Brain microvascular endothelial cell (primary cell): ENCODE measurements around the gene GRPEL1.

Experiments used
- DNase-seq: peaks from one replicate; pipeline ENCODE4 v3.0.0-alpha.2; 2020
- H3K27ac ChIP-seq: fragments of 250-450 bp; sonication (Bioruptor Pico); 2 replicates; pipeline ENCODE4 v1.5.1; 2020; ENCODE audit warnings: mild to moderate bottlenecking, moderate library complexity
- H3K27me3 ChIP-seq: fragments of 250-450 bp; sonication (Bioruptor Pico); replicated peaks from 2 replicates; pipeline ENCODE4 v1.5.1; 2020; ENCODE audit warnings: mild to moderate bottlenecking
- H3K36me3 ChIP-seq: fragments of 250-450 bp; sonication (Bioruptor Pico); replicated peaks from 2 replicates; pipeline ENCODE4 v1.5.1; 2020; ENCODE audit warnings: mild to moderate bottlenecking
- H3K4me3 ChIP-seq: 2 replicates; pipeline ENCODE4 v1.5.1; 2011; ENCODE audit warnings: low read depth, mild to moderate bottlenecking, control low read depth, low read length, moderate library complexity
- CTCF ChIP-seq: IDR thresholded peaks from 2 replicates; pipeline ENCODE4 v1.5.1; 2011; ENCODE audit warnings: low read depth, mild to moderate bottlenecking, moderate library complexity, low read length, control low read depth, inconsistent platforms; ENCODE audit errors: missing control alignments
- in situ Hi-C: cut with HindIII; loops from 2 replicates; pipeline ENCODE4 v1.10.0; 2017; ENCODE audit warnings: low sequenced_read_pairs, low pct_ligation_motif_present

Gene GRPEL1

GRCh38 chr4:7054106-7054880, 13.6 kb downstream of the GRPEL1 start:
- peaks cover 25% of the 10 kb centered on the region for H3K36me3 ChIP-seq
- H3K27ac ChIP-seq = no peak overlapping the region
- H3K4me3 ChIP-seq = no peak overlapping the region
- TF ChIP-seq CTCF = no peak
- DNase-seq = no peak
- no peaks in the 10 kb centered on the region for H3K27me3 ChIP-seq
- in situ Hi-C loops = no loop called here

GRCh38 chr4:7052923-7053715, 14.7 kb downstream of the GRPEL1 start:
- in situ Hi-C loops = no loop called here
- DNase-seq = no peak
- Histone ChIP-seq H3K4me3 (no peak overlapping the region), H3K27ac (no peak overlapping the region), H3K36me3 (peaks cover 16% of the 10 kb centered on the region), H3K27me3 (no peaks in the 10 kb centered on the region)
- no peak for TF ChIP-seq CTCF

- Histone ChIP-seq H3K27me3 (no peaks in the 10 kb centered on the region), H3K4me3 (no peak overlapping the region), H3K36me3 (peaks cover 16% of the 10 kb centered on the region), H3K27ac (no peak overlapping the region)
- in situ Hi-C loops = no loop called here
- no peak for DNase-seq
- TF ChIP-seq CTCF = no peak
These were observed 15.6 kb downstream of the GRPEL1 start for GRCh38 chr4:7052313-7052712.

- H3K36me3 ChIP-seq = peaks cover 16% of the 10 kb centered on the region
These were observed 16.0 kb downstream of the GRPEL1 start for GRCh38 chr4:7051905-7052304.

GRCh38 chr4:7051144-7051495, 16.7 kb downstream of the GRPEL1 start:
- in situ Hi-C loops = no loop called here
- no peak for TF ChIP-seq CTCF
- H3K27ac ChIP-seq = no peak overlapping the region
- H3K4me3 ChIP-seq = no peak overlapping the region
- DNase-seq = no peak
- peaks cover 14% of the 10 kb centered on the region for H3K36me3 ChIP-seq
- no peaks in the 10 kb centered on the region for H3K27me3 ChIP-seq

More at GRCh38 chr4:7051905-7052304, 16.0 kb downstream of the GRPEL1 start:
- Histone ChIP-seq H3K27me3 (no peaks in the 10 kb centered on the region), H3K27ac (no peak overlapping the region), H3K4me3 (no peak overlapping the region)
- DNase-seq = no peak
- TF ChIP-seq CTCF = no peak
- in situ Hi-C loops = no loop called here
